Spleen (tissue), 7 donors: ENCODE data around the gene PPP5C.

Source experiments
- POLR2A ChIP-seq, 3 donors: fragments of 450-650 bp; IDR thresholded peaks; one replicate each; pipeline ENCODE4 v1.5.1; 2017; ENCODE audit warnings: antibody characterized with exemption in 3 of 3, mild to moderate bottlenecking in 1 of 3
- POLR2AphosphoS5 ChIP-seq, 3 donors: sonication (generic); formaldehyde crosslinking; IDR thresholded peaks; one replicate each; pipeline ENCODE4 v1.5.1; 2017; ENCODE audit warnings: antibody characterized with exemption in 3 of 3
- TF ChIP-seq, protein P1 (sequence below), 11 experiments: fragments of 200-600 bp in 7 of 11; fragments of 450-650 bp in 4 of 11; sonication (generic) in 4 of 11; IDR thresholded peaks in 8 of 11; conservative IDR thresholded peaks in 3 of 11; 1 replicate in 7 of 11; 2 replicates in 4 of 11; pipeline versions ENCODE4 v1.4.0 to v1.8.0; 2016 to 2021; ENCODE audit warnings: antibody characterized with exemption in 11 of 11, inconsistent platforms in 4 of 11, mild to moderate bottlenecking in 1 of 11
- donor health status: DM: no; HTN: no; CAD: no; lungs with moderate emphysema.
- donor health status: DM: no; HTN: no; CAD: no.
- donor health status: DM: no; HTN: no; CAD: no.

- TF ChIP-seq, protein P1, sequence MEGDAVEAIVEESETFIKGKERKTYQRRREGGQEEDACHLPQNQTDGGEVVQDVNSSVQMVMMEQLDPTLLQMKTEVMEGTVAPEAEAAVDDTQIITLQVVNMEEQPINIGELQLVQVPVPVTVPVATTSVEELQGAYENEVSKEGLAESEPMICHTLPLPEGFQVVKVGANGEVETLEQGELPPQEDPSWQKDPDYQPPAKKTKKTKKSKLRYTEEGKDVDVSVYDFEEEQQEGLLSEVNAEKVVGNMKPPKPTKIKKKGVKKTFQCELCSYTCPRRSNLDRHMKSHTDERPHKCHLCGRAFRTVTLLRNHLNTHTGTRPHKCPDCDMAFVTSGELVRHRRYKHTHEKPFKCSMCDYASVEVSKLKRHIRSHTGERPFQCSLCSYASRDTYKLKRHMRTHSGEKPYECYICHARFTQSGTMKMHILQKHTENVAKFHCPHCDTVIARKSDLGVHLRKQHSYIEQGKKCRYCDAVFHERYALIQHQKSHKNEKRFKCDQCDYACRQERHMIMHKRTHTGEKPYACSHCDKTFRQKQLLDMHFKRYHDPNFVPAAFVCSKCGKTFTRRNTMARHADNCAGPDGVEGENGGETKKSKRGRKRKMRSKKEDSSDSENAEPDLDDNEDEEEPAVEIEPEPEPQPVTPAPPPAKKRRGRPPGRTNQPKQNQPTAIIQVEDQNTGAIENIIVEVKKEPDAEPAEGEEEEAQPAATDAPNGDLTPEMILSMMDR (IDR thresholded peaks at IDR 0.05 in 8 of 11, conservative IDR thresholded peaks at IDR 0.05 in 3 of 11) = no peak
- TF ChIP-seq POLR2AphosphoS5 (IDR thresholded peaks at IDR 0.05) = no peak
- no peak for TF ChIP-seq POLR2A (IDR thresholded peaks at IDR 0.05)
Measured at GRCh38 chr19:46369817-46370216, 22.9 kb downstream of the PPP5C start.
